B cell (primary cell): ENCODE measurements around the gene OR51D1.

Experiments used
- CTCF ChIP-seq: fragments of 200-600 bp; IDR thresholded peaks from one replicate; pipeline ENCODE4 v1.8.0; 2022; ENCODE audit warnings: antibody characterized with exemption, mild to moderate bottlenecking
- EZH2 ChIP-seq: IDR thresholded peaks from 2 replicates; pipeline ENCODE4 v1.6.1; 2012; ENCODE audit warnings: borderline replicate concordance, low read depth, mild to moderate bottlenecking, moderate library complexity, low read length; ENCODE audit not compliant: insufficient read depth, poor library complexity, severe bottlenecking

- no peak for TF ChIP-seq EZH2
- no peak for TF ChIP-seq CTCF
Observed at GRCh38 chr11:4642043-4642442, 4.8 kb downstream of the OR51D1 start.
